Activated CD4-positive, CD25-positive, alpha-beta regulatory T cell treated with anti-CD3 and anti-CD28 coated beads, Interleukin-2, amount 50 U/mL, for 72 hours (primary cell): ENCODE data around the gene FAM168A.

Experiments used
- DNase-seq: peaks from one replicate; pipeline ENCODE4 v3.0.0; 2021

FAM168A gene

GRCh38 chr11:73384531-73384871 is 213.4 kb downstream of the FAM168A start:
- no peak for DNase-seq

GRCh38 chr11:73384125-73384441 is 213.8 kb downstream of the FAM168A start:
- DNase-seq, result no peak

GRCh38 chr11:73383249-73384124 is 214.4 kb downstream of the FAM168A start:
- no peak for DNase-seq

GRCh38 chr11:73382747-73383146 is 215.2 kb downstream of the FAM168A start:
- no peak for DNase-seq

GRCh38 chr11:73382183-73382582 is 215.7 kb downstream of the FAM168A start:
- no peak for DNase-seq

- no peak for DNase-seq
These were observed 216.3 kb downstream of the FAM168A start for GRCh38 chr11:73381589-73381988.

- DNase-seq, result no peak
These were observed 217.0 kb downstream of the FAM168A start for GRCh38 chr11:73380897-73381410.

GRCh38 chr11:73380331-73380730 is 217.6 kb downstream of the FAM168A start:
- no peak for DNase-seq

GRCh38 chr11:73379189-73379880 is 218.6 kb downstream of the FAM168A start:
- no peak for DNase-seq

- peak; percentile 73 for DNase-seq
These were observed 220.9 kb downstream of the FAM168A start for GRCh38 chr11:73376803-73377629.

- DNase-seq, result peak; percentile 99
These were observed 221.6 kb downstream of the FAM168A start, which contains the start of gene RELT for GRCh38 chr11:73376160-73376802. Gene RELT, plus strand, starts transcription at chr11:73376399. Its CDS starts 12,738 bp downstream, at chr11:73389137.

GRCh38 chr11:73375830-73376159 is 222.1 kb downstream of the FAM168A start:
- DNase-seq, result no peak

GRCh38 chr11:73374151-73374550 is 223.8 kb downstream of the FAM168A start:
- DNase-seq, result no peak

- DNase-seq, result no peak
These were observed 225.4 kb downstream of the FAM168A start for GRCh38 chr11:73372375-73372993.

GRCh38 chr11:73367482-73368024 is 230.4 kb downstream of the FAM168A start:
- DNase-seq, result no peak

- DNase-seq, result no peak
These were observed 231.0 kb downstream of the FAM168A start for GRCh38 chr11:73366953-73367352.

GRCh38 chr11:73366265-73366610 is 231.7 kb downstream of the FAM168A start:
- no peak for DNase-seq

- no peak for DNase-seq
These were observed 232.3 kb downstream of the FAM168A start for GRCh38 chr11:73365352-73366264.

- no peak for DNase-seq
These were observed 234.8 kb downstream of the FAM168A start for GRCh38 chr11:73363147-73363546.

- DNase-seq, result no peak
These were observed 235.7 kb downstream of the FAM168A start for GRCh38 chr11:73361953-73362776.
